Fibroblast of skin of right biceps (primary cell): Measurements from ENCODE around the gene PRDM5.
A peak's percentile ranks its signal among the peaks of the same experiment; 100 is the strongest.

Experiments used
- DNase-seq: peaks from one replicate; pipeline ENCODE4 v3.0.0-alpha.2; 2013

The PRDM5 gene

DNA sequence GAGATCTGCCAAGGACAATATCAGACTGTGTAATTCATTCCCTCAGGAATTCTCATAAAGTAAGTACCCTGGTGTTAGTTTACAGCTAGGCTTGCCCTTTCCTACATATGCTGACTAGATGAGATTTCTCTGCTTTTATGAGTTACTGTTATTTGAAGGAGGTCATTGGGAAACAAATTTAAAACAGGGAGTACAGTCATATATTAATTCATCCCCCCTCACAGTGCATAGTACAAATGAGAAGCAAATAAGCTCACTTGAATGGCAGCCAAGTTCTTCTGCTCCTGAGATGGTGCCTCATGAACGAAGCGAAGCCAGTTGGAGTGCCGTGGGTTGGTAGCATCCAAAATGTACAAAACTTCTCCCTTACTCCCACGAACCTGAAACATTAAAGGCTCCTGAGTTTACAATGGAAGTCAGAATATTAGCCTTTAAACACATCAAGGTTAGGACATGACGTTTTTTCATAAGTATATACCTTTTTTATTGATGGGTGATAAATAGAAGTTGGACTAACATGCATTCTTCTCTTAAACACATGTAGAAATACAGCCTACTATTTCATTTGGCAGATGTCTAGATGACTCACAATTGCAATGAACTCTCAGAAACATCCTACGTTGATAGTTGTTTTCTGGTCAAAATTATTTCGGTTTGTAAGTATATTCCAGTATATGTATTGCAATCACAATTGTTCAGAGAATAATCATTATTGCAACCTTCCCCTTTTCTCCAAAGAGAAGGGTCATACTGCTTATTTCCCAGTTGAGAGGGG, 69.2 kb downstream of the PRDM5 start:
- peak; percentile 56 for DNase-seq

DNA sequence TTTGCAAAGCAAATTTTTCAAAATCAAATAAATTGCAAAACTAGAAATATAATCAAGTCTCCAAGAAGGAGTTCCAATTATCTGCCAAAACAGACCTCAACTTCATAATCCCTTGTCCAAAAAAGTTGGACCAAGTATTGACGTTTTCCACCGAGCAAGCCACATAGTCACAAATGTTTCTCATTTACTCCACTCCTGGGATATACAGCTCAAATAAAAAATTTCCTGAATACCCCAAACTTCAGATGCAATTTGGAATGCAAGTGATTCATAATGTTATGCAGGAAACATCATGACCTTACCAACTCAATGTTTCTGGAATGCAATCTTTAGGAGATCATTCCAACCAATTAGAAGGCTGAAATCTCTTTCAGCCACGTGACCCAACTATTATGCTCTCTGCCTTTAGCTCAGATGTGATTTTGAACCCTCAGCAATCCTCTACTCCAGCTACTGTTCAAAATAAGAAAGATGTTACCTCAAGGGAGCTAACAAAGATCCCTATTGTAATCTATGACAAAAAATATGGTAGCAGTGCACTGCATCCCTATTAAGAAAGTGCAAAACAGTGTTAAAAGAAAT, 72.4 kb downstream of the PRDM5 start:
- peak; percentile 89 for DNase-seq

DNA sequence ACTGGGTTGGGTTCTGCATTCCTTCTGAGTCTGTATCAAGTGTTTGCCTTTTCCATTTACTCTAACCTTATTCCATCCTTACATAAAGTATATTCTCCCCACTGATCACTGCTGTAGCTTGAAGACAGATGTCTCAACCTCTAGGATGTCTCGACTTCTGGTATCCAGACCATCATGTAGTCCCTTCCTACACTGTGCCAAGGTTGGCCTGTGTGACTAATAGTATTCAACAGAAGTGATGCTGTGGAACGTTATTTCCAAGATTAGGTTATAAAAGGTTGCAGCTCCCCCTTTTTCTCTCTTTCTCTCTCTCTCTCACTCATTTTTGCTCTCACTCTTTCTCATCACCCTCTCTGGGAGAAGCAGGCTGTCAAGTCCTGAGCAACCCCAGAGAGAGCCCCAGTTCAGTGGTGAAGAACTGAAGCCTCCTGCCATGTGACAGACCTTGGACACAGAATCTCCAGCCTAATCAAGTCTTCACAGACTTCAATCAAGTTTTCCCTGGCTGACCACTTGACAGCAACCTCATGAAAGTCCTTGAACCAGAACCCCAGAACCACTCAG, 75.4 kb downstream of the PRDM5 start:
- DNase-seq = no peak

DNA sequence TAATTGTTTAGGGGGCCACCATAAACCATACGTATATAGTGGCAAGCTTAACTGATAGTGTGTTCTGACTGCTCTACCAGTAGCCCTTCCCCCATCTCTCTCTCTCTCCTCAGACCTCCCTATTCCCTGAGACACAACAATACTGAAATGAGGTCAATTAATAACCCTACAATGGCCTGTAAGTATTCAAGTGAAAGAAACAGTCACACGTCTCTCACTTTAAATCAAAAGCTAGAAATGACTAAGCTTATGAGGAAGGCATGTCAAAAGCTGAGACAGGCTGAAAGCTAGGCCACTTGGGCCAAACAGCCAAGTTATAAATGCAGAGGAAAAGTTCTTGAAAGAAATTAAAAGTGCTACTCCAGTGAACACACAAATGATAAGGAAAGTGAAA, 78.0 kb downstream of the PRDM5 start:
- DNase-seq = no peak

DNA sequence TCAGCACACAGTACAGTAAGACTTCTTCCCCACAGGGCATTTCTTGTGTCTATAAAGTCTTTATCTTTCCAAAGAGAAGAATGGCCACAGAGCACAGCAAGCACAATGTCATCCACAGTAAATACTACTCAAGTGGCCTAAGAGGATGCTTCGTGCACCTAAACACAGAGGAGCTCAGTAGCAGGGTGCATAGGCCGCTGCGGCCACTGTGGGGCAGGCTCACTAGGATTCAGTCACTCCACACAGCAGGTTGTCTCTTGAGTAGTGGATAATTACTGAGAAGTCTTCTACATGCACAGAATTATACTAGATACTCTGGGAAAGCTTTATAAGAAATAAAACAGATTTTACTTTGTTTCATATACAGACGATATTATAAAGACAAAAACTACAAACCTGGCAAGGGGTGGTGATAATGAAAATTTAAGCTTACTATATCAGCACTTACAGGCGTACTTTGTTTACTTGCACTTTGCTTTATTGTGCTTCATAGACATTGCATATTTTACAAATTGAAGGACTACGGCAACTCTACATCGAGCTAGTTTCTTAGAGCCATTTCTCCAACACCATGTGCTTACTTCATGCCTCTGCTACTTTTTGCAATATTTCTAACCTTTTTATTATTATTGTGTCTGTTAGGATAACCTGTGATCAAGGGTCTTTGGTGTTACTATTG, 78.5 kb downstream of the PRDM5 start:
- no peak for DNase-seq

DNA sequence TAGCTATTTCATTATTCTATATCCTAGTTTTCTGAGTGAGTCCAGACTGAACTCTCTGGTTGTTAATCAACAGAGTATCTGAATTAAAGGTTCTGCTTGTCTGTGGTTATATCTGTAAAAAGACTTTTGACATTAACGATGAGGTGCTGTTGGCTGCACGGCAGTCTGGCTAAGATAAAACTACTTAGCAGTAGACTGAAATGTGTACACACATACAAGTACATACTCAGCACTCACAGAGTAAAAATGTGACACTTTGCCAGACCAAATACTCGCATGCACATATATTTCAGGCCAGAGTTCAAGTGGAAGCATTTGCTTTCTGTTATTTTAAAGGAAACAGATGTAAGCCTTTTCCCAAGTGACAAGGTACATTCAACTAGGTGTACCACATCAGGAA, 80.5 kb downstream of the PRDM5 start:
- DNase-seq = peak; percentile 78

DNA sequence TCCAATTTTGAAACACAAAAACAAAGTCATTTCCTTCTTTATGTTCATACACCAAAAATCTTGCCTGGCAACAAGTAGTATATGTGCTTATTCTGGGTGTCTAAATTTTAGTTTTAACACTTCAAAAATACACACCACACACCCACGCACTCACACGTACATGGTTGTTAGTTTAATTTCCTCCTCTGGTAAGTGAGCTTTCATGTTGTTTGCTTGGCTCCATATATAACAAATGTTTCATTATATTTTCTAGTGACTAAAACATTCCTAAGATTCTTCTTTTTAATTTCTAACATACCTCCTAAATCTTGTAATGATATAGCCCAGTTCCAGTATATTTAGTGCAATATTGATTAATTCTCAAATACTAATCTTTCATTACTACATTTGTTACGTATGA, 80.9 kb downstream of the PRDM5 start:
- peak; percentile 60 for DNase-seq

DNA sequence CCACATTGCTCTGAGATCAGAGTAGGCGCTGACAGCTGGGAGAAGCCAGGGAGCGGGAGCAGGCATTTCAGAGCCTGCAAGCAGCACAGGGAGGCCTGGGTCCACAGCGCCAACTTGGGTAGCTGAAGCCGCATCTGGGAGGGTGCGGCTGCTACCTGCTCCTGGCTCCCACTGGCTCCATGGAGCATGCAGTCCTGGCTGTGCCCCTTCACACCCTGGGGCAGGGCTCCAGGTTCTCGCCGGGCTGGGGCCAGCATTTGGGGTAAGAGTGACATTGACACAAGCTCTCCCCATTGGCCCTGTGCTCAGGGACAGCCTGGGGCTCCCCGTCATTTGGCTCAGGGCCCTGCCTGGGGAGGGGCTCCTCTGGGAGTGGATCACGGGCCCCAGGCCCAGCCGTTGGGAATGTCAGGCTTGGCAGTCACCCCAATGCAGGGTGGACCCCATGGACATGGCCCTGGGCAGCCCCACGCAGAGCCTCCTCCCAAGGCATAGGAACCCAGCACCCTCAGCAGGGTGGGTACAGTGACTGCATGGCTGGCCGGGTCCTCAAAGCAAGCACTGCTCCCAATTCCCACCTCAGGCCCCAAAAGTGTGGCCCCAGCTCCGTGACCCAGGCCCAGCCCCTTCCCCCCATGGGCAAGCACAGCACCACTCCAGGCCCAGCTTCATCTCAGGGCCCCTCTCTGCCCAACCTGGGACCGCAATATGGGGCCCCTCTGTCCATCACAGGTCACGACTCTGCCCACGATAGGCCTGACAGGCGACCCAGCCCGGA, 82.4 kb downstream of the PRDM5 start:
- no peak for DNase-seq

DNA sequence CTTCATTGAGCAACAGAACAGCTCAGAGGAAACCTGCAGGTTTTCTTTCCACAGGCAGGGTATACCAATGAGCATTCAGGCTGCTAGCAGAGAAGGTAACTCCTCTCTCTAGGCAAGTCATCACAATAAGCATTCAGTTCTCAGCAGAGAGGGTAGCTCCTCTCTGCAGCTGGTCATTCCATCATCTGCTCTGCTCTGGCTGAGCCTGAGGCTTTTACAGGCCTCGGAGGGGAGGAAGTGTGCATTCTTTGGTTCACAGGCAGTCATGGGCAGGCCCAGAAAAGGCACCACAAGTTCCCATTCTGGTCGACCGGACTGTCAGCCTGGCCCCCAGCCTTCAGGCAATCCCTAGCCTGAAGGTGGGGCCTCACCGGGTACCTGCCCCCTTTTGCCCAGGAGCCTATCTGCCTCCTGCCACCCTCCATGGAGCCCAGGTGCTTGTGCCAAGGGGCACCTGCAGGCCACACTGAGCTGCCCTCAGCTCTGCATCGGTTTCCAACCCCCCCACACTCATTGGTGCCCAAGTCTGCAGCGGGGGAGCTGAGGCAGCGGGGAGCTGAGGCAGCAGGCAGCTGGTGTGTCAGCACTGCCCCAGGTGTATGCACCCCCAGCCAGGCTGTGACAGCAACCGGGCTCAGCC, 83.1 kb downstream of the PRDM5 start:
- DNase-seq = no peak

DNA sequence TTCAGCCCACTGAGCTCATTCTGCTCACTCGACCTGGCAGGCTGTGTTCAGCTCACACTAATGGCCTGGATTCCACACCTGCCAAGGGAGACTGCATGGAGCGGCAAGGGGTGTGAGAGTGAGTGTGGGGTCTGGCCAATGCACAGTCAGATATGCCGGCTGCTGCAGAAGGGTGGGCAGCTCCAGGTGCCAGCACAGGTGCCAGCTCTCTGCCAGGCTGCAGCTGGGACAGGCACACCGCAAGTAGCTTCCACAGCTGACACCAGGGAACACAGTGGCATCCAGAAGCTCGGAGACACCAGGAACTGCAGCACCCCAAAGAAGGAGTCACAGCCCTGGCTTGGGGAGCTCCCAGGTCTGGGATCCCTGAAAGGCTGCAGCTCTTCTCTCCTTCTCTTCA, 83.7 kb downstream of the PRDM5 start:
- DNase-seq = no peak

DNA sequence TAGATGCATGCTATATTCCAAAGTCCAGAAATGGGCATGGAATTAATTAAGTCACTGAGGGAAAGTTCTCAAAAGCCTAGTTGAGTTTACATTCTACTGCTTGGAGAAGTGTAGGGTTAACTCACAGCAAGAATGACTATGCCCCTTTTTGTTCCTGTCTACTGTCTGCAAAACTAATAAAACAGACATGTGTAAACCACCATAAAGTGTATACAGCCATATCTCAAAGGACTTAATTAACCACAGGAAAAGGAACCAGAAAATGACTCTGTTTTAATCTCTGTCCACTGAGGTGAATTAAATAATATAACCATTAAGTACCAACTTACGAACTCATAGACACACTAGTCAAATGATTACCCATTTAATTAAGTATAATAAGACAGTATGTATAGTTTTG, 84.9 kb downstream of the PRDM5 start:
- no peak for DNase-seq

DNA sequence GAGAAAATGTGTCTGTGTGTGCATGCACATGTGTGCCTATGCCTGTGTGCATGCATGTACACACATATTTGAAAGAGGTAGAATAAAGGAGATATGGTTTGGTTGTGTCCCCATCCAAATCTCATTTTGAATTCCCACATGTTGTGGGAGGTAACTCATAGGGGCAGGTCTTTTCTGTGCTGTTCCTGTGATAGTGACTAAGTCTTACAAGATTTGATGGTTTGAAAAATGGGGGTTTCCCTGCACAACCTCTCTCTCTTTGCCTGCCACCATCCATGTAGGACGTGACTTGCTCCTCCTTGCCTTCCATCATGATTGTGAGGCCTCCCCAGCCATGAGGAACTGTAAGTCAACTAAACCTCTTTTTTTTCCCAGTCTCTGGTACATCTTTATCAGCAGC, 87.2 kb downstream of the PRDM5 start:
- no peak for DNase-seq

DNA sequence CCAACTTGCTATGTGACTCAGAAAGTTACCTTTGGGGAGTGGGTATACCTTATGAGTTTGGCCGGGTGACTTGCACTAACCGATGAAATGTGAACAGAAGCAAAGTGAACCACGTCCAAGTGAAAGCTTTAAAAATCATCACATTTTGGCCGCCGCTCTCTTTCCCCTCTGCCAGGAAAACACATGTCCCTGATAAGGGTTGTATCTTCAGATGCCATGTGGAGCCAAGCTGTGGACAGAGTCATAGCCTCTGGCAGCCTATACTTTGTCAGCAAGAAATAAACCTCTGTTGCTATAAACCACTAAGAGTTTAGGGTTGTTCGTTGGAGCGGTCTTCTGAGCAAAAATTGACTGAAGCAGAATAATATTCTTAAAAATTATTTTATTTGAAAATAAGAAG, 92.3 kb downstream of the PRDM5 start:
- no peak for DNase-seq

DNA sequence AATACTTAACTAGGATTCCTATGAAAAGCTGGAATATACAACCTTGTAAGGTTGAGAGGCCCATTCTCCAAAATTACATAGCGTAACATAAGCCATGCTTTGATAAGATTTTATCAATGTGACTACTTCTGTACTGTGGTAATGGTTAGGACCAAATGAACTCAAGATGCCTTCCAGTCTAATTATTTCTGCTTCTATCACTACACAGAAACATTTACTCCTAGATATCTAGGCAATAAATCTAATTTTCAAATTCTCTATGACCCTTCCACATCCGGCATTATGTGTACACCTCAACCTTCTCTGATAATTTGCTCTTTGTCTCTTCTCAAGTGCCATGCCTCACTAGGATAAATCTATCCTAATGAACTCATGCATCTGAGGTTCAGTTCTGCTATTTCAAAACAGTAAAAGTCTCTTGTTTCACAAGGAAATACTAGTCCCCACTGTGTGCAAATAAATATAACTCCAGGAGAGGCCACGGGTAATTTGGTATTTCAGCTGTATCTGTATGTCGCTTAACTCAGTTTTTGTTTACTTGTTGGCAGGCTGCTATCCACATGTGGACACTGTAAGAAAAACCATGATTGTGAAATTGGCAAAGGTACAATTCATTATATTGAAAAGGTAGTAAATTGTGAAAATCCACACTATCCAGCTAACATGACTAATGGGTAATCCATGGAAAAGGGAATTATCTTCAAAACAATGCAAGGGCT, 93.3 kb downstream of the PRDM5 start:
- DNase-seq = no peak

DNA sequence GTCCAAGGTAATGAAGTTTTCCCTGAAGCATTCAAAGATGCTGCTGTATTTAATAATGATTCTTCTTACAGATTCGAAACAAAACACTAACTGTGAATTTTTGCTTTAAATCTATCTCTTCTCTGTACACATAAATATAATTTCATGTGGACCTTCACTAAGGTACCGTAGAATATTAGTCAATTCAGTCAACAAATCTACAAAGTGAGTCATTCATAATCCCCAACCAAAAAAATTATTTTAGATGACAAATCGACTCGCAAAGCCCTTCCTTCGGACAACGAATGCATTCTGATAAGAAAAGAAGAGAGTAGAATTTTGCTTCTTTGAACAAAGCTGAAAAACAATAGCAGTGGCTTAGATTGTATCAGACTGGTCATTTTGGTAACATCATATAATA, 95.7 kb downstream of the PRDM5 start:
- DNase-seq = no peak

DNA sequence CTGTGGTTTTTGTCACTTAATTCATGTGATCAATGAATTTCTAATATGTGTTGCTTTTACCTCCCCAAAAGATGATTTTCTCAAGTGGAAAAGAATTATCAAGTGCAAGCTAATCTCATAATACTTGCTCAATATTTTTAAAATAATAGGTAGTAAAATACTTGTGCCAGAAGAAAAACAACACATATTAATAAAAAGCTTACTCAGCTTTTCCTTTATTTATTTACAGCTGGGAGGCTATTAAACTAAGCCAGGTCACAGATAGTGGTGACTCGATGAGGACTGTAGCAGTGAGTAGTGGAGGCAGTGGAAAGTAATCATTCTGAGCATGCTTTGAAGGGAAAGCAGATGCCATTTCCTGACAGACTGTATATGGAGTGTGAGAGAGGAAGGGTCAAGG, 96.1 kb downstream of the PRDM5 start:
- no peak for DNase-seq

DNA sequence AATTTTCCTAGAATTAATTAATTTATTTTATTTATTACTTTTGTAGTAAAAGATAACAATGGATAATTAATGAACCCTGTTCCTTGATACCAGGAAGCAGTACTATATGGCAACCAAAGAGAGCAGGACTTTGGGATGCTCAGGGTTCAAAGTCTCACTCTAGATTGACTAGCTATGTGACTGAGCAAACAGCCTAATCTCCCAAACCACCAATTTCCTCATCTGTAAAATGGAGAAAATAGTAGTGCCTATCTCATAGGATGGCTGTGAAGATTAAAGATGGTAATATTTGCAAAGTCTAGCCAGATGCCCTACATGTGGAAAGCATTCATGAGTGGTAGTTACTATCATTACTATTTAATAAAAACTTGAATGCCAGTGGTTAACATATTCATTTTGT, 97.6 kb downstream of the PRDM5 start:
- no peak for DNase-seq

DNA sequence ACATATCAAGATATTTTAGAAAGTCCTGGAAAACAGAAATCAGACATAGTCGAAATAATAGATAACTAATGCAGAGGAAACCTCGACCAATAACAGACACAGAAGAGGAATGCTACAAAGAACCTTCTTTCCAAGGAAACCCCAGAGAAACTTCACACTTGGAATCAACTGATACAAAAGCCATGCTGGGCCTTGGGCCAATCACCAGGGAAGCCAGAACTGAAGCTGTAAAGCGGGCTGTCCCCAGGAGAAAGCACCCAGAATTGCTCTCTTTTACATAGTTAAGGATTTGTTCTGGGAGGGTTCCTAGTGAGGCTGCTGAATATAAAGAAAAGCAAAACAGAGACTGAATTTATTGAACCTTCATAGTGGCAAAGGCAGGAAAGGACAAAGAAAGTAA, 100.5 kb downstream of the PRDM5 start:
- DNase-seq = no peak

DNA sequence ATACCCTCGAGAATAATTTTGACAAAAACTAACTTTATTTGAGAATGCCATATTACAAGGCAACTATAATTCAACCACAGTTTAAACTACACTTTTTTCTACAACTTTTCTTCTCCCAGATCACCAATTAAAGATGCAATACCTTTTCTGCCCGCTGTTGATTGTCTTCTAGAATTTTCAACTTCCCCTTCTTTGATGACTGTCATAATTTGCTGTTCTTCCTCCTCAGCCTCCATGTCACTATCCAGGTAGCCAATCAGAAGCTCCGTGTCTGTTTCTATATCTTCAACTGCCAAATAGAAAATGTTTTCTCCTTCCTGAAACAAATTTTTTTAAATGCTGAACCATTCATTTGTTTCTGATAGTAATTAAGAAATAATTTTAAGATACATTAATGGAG, 101.5 kb downstream of the PRDM5 start:
- DNase-seq = no peak

DNA sequence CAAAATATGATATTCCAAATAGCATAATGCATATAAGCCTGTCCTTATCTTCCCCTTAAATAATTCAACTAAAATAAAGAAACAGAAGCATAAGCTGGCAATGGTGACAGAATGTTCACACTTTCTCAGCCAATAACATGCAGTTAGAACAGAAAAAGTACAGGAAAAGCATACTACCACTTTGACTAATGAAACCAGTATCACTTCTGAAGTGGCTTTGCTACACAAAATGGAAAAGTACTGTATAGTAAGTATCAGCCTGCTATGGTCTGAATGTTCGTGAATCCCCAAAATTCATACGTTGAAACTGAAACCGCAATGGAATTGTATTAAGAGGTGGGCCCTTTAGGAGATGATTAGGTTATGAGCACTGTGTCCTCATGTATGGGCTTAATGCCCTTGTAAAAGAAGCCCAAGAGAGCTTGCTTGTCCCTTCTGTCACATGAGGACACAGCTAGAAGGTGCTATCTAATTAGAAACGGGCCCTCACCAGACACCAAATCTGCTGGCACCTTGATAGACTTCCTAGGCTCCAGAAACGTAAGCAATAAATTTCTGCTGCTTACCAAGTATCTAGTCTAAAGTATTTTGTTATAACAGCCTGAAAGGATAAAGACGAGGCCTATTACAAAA, 102.6 kb downstream of the PRDM5 start:
- no peak for DNase-seq

DNA sequence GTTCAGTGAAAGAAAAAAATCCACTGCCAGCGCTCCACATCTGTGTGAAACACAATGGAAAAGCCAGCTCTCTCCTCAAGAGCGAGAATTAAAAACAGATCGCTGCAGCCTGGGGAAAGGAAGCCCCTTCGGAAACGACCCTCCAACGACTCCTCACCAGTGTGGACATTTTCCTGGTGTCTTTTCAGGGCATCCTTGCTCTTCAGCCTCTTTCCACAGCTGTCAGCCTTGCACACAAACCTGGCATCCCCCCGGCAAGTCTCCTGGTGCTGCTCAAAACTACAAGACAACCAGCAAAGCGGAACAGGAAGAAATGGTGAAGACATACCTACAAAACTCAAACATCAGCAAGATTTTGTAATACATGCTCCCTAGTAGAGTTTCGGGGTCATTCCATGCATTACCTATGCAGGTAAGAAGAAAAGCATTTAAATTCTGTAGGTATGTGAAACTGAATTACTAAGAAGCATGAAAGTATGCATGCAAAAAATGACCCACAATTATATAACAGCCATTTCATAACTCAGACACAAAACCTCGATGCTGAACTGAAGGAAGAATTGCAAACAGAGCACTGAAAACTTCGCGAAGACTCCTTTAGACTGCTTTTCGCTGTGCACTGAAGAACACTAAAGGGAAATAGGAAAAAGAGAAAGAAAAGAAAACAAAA, 106.1 kb downstream of the PRDM5 start:
- peak; percentile 14 for DNase-seq
